Measurements from ENCODE around the gene SPAST.

SPAST gene

GRCh38 chr2:32074134-32074506, 10.8 kb downstream of the SPAST start:
- TF ChIP-seq ZFX (IDR thresholded peaks at IDR 0.05) = no peak
- TF ChIP-seq, protein P1, sequence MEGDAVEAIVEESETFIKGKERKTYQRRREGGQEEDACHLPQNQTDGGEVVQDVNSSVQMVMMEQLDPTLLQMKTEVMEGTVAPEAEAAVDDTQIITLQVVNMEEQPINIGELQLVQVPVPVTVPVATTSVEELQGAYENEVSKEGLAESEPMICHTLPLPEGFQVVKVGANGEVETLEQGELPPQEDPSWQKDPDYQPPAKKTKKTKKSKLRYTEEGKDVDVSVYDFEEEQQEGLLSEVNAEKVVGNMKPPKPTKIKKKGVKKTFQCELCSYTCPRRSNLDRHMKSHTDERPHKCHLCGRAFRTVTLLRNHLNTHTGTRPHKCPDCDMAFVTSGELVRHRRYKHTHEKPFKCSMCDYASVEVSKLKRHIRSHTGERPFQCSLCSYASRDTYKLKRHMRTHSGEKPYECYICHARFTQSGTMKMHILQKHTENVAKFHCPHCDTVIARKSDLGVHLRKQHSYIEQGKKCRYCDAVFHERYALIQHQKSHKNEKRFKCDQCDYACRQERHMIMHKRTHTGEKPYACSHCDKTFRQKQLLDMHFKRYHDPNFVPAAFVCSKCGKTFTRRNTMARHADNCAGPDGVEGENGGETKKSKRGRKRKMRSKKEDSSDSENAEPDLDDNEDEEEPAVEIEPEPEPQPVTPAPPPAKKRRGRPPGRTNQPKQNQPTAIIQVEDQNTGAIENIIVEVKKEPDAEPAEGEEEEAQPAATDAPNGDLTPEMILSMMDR (conservative IDR thresholded peaks at IDR 0.05) = no peak
- H3K27ac ChIP-seq = no peak overlapping the region

DNA sequence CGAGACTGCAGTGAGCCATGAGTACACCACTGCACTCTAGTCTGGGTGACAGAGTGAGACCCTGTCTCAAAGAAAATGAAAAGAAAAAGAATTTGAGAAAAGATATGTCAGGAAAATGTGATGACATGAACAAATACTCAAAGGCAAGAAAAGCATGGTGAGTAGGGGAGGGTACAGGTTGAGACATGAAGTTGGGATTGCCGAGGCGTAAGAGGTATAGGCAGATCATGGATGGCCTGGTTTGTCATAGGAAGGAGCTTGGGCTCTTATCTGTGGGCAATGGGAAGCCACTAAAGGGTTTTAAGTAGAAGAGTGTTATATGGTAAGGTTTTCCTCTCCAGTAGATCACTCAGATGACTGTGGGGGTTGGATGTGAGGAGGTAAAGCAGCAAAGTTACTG, 32.3 kb downstream of the SPAST start:
- TF ChIP-seq ZFX (IDR thresholded peaks at IDR 0.05) = no peak
- TF ChIP-seq, protein P1 (conservative IDR thresholded peaks at IDR 0.05) = no peak
- H3K27ac ChIP-seq = no peak overlapping the region

DNA sequence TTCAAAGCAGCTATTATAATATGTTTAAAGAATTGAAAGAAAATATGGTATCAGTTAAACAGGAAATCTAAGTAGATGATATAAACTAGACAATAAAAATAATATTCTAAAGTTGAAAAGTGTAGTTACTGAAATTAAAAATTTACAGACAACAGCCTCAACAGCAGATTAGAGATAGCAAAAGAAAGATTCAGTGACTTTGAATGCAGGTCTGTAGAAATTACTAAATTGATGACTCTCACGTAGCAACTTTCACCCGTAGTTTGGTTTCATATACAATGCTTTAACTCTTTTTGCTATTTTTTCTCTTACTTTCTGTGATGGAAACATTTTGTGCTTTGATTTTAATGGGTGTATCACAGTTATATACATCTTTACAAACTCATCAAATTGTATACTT, 44.8 kb downstream of the SPAST start:
- TF ChIP-seq ZFX (IDR thresholded peaks at IDR 0.05) = no peak
- TF ChIP-seq, protein P1 (conservative IDR thresholded peaks at IDR 0.05) = no peak

GRCh38 chr2:32118055-32118454, 54.7 kb downstream of the SPAST start:
- H3K27ac ChIP-seq = no peak overlapping the region
- TF ChIP-seq, protein P1 (conservative IDR thresholded peaks at IDR 0.05) = no peak
- TF ChIP-seq ZFX (IDR thresholded peaks at IDR 0.05) = no peak

More for the DNA sequence above, 44.8 kb downstream of the SPAST start:
- no peak overlapping the region for H3K27ac ChIP-seq

DNA sequence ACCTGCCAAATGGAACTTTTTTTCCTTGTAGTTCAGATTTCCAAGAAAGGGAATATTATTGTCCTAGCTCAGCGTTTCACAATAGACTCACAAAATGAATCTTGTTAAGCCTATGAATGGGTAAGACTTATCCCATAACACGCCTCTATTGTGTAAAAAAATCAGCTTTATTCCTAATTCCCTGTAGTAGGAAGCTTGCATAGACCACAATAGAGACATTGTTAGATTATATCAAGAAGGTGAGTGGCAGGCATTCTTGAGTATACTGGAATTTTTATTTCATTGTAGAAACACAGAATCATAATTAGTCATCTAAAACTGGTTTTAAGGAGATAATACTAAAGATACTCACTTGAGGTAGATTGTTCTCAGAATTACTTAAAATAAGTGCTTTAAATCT, 55.8 kb downstream of the SPAST start:
- H3K27ac ChIP-seq = no peak overlapping the region

GRCh38 chr2:32124660-32125059, 61.3 kb downstream of the SPAST start:
- TF ChIP-seq, protein P1 (conservative IDR thresholded peaks at IDR 0.05) = no peak
- no peak for TF ChIP-seq ZFX (IDR thresholded peaks at IDR 0.05)
- H3K27ac ChIP-seq = no peak overlapping the region

More for the DNA sequence above, 55.8 kb downstream of the SPAST start:
- TF ChIP-seq, protein P1 (conservative IDR thresholded peaks at IDR 0.05) = no peak
- TF ChIP-seq ZFX (IDR thresholded peaks at IDR 0.05) = no peak

- TF ChIP-seq ZFX (IDR thresholded peaks at IDR 0.05) = no peak
- TF ChIP-seq, protein P1 (conservative IDR thresholded peaks at IDR 0.05) = no peak
- H3K27ac ChIP-seq = no peak overlapping the region
Measured at GRCh38 chr2:32128636-32129035, 65.3 kb downstream of the SPAST start.

Measured in C4-2B (cell line).